Measurements from ENCODE around the gene CA4. TPM values are rescaled to one million over a fixed set of nuclear protein-coding genes. Genes with fewer than 3 reads are reported as not detected.
"Not testable (repeated sequence)": the region's sequence is repeated elsewhere in the genome, so short reads cannot be mapped to it uniquely, and the experiment has no call there.

The CA4 gene
- total RNA-seq, 1 donor from 2014 or later: not detected

GRCh38 chr17:60169921-60170817 is 20.4 kb downstream of the CA4 start:
- intact Hi-C loops (cut with micrococcal nuclease): loop anchor here (1.0 to 10.0 kb wide), 4 partner anchors 19 to 275 kb away; partner anchors contain the start of genes RPS6KB1, TUBD1 and USP32

- intact Hi-C loops (cut with micrococcal nuclease): loop anchor here (1.0 to 10.0 kb wide), 4 partner anchors 20 to 276 kb away; partner anchors contain the start of genes RPS6KB1, TUBD1 and USP32
These were observed 21.3 kb downstream of the CA4 start for GRCh38 chr17:60170835-60171752.

- intact Hi-C loops (cut with micrococcal nuclease): loop anchor here (10.0 kb wide), 1 partner anchor 277 kb away; the partner anchor contains the start of genes RPS6KB1 and TUBD1
These were observed 21.9 kb downstream of the CA4 start for GRCh38 chr17:60171753-60172079.

- intact Hi-C loops (cut with micrococcal nuclease): loop anchor here (10.0 kb wide), 1 partner anchor 279 kb away; the partner anchor contains the start of genes RPS6KB1 and TUBD1
These were observed 23.6 kb downstream of the CA4 start for GRCh38 chr17:60173304-60173819.

- intact Hi-C loops (cut with micrococcal nuclease): loop anchor here (1.0 to 10.0 kb wide), 2 partner anchors 31 to 279 kb away; partner anchors contain the start of genes RPS6KB1 and TUBD1
These were observed 24.3 kb downstream of the CA4 start for GRCh38 chr17:60174035-60174434.

- intact Hi-C loops (cut with micrococcal nuclease): loop anchor here (1.0 to 10.0 kb wide), 2 partner anchors 31 to 280 kb away; partner anchors contain the start of genes RPS6KB1 and TUBD1
These were observed 25.0 kb downstream of the CA4 start for GRCh38 chr17:60174767-60175166.

GRCh38 chr17:60176763-60177162 is 27.0 kb downstream of the CA4 start:
- intact Hi-C loops (cut with micrococcal nuclease): loop anchor here (10.0 kb wide), 1 partner anchor 282 kb away; the partner anchor contains the start of genes RPS6KB1 and TUBD1

- intact Hi-C loops (cut with micrococcal nuclease): loop anchor here (10.0 kb wide), 1 partner anchor 283 kb away; the partner anchor contains the start of genes RPS6KB1 and TUBD1
These were observed 28.4 kb downstream of the CA4 start for GRCh38 chr17:60178180-60178579.

GRCh38 chr17:60180380-60180779 is 30.6 kb downstream of the CA4 start:
- intact Hi-C loops (cut with micrococcal nuclease): not testable (repeated sequence)

GRCh38 chr17:60186372-60186771 is 36.6 kb downstream of the CA4 start:
- intact Hi-C loops (cut with micrococcal nuclease): not testable (repeated sequence)

GRCh38 chr17:60186846-60187745 is 37.3 kb downstream of the CA4 start:
- intact Hi-C loops (cut with micrococcal nuclease): not testable (repeated sequence)

GRCh38 chr17:60188759-60189158 is 39.0 kb downstream of the CA4 start:
- intact Hi-C loops (cut with micrococcal nuclease): no loop called here

- intact Hi-C loops (cut with micrococcal nuclease): not testable (repeated sequence)
These were observed 40.3 kb downstream of the CA4 start for GRCh38 chr17:60190032-60190431.

GRCh38 chr17:60193032-60193431 is 43.3 kb downstream of the CA4 start:
- intact Hi-C loops (cut with micrococcal nuclease): not testable (repeated sequence)

GRCh38 chr17:60193482-60193881 is 43.7 kb downstream of the CA4 start:
- intact Hi-C loops (cut with micrococcal nuclease): no loop called here

- intact Hi-C loops (cut with micrococcal nuclease): not testable (repeated sequence)
These were observed 44.4 kb downstream of the CA4 start for GRCh38 chr17:60194141-60194540.

GRCh38 chr17:60198630-60199029 is 48.9 kb downstream of the CA4 start:
- intact Hi-C loops (cut with micrococcal nuclease): not testable (repeated sequence)

- intact Hi-C loops (cut with micrococcal nuclease): not testable (repeated sequence)
These were observed 56.0 kb downstream of the CA4 start for GRCh38 chr17:60205782-60206181.

GRCh38 chr17:60208302-60208701 is 58.5 kb downstream of the CA4 start:
- intact Hi-C loops (cut with micrococcal nuclease): not testable (repeated sequence)

Measured in T-helper 1 cell treated with Interleukin-12 subunit alpha and Interleukin-12 subunit beta and Interleukin-4 antibody, amounts not matched to agents 30 ng/mL and 1 ng/mL, for 36 hours (primary cell).